HUES48 (cell line): ENCODE data around the gene HOXB5.

Experiments used
- H3K27ac ChIP-seq: one replicate; pipeline ENCODE4 v1.7.0; 2013; ENCODE audit warnings: low read depth, low read length, inconsistent platforms
- H3K27me3 ChIP-seq: 2 replicates; pipeline ENCODE4 v1.6.1; 2013; ENCODE audit warnings: mild to moderate bottlenecking, low read length; ENCODE audit not compliant: control insufficient read depth, insufficient read depth
- H3K36me3 ChIP-seq: 2 replicates; pipeline ENCODE4 v1.6.1; 2013; ENCODE audit warnings: low read length; ENCODE audit not compliant: control insufficient read depth, insufficient read depth
- H3K4me1 ChIP-seq: 2 replicates; pipeline ENCODE4 v1.6.1; 2013; ENCODE audit warnings: mild to moderate bottlenecking, low read length; ENCODE audit not compliant: control insufficient read depth, insufficient read depth
- H3K4me3 ChIP-seq: 2 replicates; pipeline ENCODE4 v1.5.1; 2013; ENCODE audit warnings: mild to moderate bottlenecking, low read depth, low read length
- H3K9ac ChIP-seq: 2 replicates; pipeline ENCODE4 v1.6.1; 2013; ENCODE audit warnings: mild to moderate bottlenecking, low read depth, low read length, moderate library complexity
- H3K9me3 ChIP-seq: 2 replicates; pipeline ENCODE4 v1.6.1; 2013; ENCODE audit warnings: low read length; ENCODE audit not compliant: control insufficient read depth, insufficient read depth

The HOXB5 gene

DNA sequence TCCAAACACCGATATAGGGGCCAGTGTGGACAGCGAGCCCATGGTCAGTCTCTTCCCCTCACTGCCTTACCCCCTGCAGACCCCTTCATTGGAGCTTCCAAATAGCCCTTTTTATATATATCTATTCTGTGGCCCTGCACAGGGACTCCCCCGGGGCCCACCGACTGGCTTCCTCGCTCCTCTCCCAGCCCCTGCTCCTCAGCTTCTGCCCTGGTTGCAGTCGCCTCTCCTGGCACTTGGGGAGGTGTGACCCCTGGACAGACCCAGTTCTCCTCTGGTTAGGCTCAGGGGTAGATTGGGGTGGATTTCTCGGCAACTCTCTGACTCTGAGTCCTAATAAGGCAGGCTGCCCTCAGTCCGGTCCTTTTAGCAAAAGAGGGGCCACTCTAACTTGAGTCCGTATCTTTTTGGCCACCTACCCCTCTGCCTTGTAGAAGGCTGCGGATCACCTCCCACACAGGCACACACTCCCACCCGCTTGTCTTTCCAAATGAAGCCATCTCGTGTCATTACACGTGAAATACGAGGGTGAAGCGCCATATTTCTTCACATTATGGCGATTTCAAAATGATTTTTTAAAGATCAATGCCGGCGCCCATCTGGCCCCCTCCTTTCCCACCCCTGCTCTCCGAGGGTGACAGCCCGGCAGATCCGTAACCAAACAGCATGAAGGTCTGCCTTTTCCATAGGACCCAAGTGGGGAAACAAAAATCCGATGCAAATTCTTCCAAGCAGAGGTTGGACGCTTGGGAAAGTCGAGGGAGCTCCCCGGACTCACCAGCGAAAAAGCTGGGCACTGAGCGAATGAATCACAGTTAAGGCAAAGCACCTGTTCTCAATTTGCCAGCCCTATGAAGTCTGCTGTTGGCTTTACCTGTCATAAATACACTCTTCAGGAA lies 34.3 kb upstream of the HOXB5 start:
- Histone ChIP-seq H3K27me3 (peaks cover 100% of the 10 kb centered on the region), H3K27ac (no peak overlapping the region), H3K9me3 (no peaks in the 10 kb centered on the region), H3K4me1 (peaks cover 3% of the 10 kb centered on the region; the same call in 1 of the 2 replicates), H3K9ac (no peak overlapping the region), H3K4me3 (no peak overlapping the region), H3K36me3 (no peaks in the 10 kb centered on the region)

DNA sequence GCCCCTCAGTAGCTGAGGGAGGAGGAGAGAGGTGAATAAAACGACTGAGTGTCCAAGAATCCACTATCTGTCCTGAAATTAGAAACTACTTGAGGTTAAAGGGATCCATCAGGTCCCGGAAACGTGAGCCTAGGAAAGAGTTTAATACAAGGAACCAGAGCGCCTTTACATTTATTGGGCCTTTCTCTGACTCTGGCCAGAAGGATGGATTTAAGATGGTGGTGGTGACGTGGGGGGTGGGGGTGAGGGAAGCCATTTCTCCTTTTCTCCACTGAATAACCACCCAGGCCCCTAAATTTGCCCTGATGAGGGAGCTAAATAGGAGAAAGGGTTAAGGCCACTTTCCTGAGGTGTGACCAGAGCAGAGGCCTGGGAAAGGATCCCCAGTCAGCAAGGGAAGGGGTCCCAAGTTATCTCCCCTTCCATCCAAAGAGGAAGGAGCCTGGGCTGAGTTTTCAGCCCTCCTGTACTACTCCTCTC lies 33.6 kb upstream of the HOXB5 start:
- Histone ChIP-seq H3K36me3 (no peaks in the 10 kb centered on the region), H3K9me3 (no peaks in the 10 kb centered on the region), H3K9ac (no peak overlapping the region), H3K27me3 (peaks cover 100% of the 10 kb centered on the region), H3K4me1 (peaks cover 3% of the 10 kb centered on the region; the same call in 1 of the 2 replicates), H3K4me3 (no peak overlapping the region), H3K27ac (no peak overlapping the region)

DNA sequence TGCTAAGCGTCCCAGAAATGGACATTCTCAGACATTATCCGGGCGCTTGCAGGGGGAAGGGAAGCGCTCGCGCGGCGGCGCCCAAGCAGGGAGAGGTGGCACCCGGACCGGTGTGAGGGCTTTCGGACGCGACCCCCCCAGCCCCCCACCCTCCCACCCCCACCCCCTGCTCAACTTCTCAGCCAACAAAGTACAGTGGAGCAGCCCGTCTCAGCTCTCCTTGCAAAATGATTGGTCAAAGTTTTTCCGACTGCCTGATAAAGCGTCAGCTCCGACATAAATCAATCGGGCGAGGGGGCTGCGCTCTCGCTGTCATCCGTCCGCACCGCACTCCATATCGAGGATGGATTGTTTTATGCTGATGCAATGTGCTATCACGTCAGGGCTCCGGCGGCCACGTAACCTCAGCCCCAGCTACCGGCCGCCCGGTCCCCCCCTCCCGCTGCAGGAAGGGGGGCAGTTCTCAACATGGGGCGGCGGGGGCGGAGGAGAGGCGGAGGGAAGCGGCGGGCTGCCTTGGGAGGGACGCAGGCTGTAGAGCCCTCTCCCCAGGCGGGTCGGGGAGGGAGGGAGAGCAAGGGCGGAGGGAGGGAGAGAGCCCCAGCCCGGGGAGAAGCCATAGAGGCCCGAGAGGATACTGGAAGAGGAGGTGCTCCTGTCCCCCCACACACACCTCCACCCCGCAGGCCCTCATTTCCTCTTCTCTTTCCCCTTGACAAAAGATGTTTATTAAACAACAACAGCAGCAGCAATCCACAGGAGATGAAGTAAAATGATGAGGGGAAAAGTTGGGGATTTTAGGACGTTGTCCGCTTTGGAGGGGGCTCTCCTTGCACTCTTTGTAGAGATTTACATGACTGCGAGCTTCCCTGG lies 32.9 kb upstream of the HOXB5 start, which contains the start of gene HOXB9:
Gene HOXB9 (minus strand): TSS at position 114 of the 873 bp plus-strand sequence. CDS start 89 bp downstream, at position 25.
- Histone ChIP-seq H3K36me3 (no peaks in the 10 kb centered on the region), H3K27me3 (peaks cover 100% of the 10 kb centered on the region), H3K27ac (no peak within 1 kb of the TSS), H3K9me3 (0 out of 2 replicates have a peak, but pooled peaks cover 3% of the 10 kb centered on the region), H3K9ac (no peak within 1 kb of the TSS), H3K4me1 (peaks cover 3% of the 10 kb centered on the region; the same call in 1 of the 2 replicates), H3K4me3 (peak within 1 kb of the TSS; percentile 8; the same call in 1 of the 2 replicates)

DNA sequence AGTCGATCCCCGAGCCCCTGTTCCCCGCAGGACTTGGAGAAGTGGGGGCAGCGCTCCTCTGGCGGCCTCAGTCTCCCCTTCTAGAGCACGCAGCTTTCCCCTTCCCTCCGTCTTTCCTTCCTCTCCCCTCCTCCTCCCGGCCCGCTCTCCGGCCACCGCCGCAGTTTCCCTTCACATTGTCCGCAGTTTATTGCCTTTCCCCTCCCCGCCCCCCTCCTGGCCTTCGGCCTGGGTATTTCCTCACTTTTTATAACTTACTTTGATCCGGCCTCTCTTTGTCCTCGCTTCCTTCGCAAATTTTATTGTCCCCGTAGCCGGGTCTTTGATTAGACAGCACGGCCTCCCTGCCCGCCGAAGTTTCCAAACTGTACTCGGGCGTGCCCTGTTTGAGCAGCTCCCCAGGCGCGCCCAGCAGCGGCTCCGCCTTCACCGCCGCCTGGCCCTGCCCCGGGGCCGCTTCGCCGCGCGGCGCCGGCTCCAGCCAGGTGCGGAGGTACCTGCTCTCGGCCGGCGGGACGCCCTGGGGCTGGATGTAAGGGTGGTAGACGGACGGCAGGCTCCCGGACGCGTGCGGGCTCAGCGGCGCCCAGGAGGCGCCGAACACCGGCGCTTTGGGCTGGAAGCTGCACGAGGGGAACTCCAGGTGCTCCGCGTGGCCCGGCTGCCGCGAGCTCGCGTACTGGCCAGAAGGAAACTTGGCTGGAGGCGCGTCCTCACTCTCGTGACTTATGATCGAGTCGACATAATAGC lies 32.1 kb upstream of the HOXB5 start:
- no peak overlapping the region for H3K9ac ChIP-seq
- H3K27ac ChIP-seq: no peak overlapping the region
- 0 out of 2 replicates have a peak, but pooled peaks cover 3% of the 10 kb centered on the region for H3K9me3 ChIP-seq
- peak overlapping the region; percentile 8; the same call in 1 of the 2 replicates for H3K4me3 ChIP-seq
- peaks cover 100% of the 10 kb centered on the region for H3K27me3 ChIP-seq
- H3K4me1 ChIP-seq: peaks cover 3% of the 10 kb centered on the region; the same call in 1 of the 2 replicates
- no peaks in the 10 kb centered on the region for H3K36me3 ChIP-seq

DNA sequence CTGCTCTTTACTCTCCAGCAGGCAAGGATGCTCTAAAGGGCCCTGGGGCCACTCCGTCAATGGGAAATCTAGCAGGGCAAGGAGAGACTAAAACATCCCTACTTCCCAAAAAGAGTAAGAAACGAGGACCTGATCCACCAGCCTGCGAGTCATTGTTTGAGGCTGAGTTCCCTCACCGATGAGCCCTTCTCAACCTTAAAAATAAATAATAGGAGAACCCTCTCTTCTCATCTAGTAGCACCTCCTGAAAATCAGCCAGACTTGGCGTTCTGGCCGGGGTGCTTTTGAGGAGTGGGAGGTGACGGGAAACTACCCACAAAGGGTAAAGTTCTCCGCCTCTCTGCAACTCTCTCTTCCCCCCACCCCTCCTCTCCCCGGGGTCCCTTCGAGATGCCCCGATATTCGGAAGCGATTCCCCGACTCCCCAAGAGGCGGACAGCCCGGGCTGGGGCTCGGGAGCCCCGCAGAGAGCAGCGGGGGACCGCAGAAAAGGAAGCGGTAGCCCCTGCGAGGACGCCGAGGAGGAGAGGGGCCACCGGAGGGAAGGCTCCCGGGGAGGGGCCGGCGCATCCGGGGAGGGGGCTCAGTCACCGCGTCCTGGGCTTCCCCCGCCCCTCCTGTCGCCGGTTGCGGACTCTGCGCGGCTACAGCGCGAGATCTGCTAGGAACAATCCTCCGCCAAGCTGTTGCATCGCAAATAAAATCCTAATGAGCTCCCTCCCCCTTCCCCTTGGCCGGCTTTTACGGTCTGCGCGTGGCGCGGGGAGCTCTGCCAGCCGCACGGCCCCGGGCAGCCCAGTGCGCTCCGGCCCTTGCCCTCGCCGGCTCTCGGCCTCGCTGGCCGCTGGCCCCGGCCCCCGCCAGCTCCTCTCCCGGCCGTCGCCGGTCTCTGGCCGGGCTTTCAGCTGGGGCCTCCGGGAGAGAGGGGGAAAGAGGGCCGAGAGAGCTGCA lies 31.2 kb upstream of the HOXB5 start:
- Histone ChIP-seq H3K4me1 (peaks cover 3% of the 10 kb centered on the region; the same call in 1 of the 2 replicates), H3K27me3 (peaks cover 100% of the 10 kb centered on the region), H3K27ac (no peak overlapping the region), H3K9me3 (0 out of 2 replicates have a peak, but pooled peaks cover 3% of the 10 kb centered on the region), H3K36me3 (no peaks in the 10 kb centered on the region), H3K9ac (no peak overlapping the region), H3K4me3 (peak overlapping the region; percentile 8; the same call in 1 of the 2 replicates)

DNA sequence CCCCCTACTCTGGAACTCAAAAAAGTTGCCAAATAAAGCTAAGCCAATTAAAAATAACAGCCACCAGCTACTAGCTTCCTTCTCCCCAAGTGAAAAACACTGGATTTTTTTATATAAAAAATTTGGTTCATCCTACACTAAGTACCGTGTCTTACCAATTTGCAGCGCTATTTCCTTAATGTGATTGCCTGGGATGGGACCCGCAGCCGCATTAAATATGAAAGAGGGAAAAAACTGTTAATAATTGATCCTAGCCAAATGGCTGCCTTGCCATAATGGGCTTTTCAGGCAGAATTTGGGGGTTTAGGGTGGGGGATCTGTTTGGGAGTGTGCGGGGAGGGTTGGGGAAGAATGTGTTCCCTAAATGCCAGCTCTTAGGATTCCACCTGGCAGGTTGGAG lies 30.5 kb upstream of the HOXB5 start:
- Histone ChIP-seq H3K27me3 (peaks cover 100% of the 10 kb centered on the region), H3K36me3 (no peaks in the 10 kb centered on the region), H3K27ac (no peak overlapping the region), H3K4me3 (no peak overlapping the region), H3K9me3 (0 out of 2 replicates have a peak, but pooled peaks cover 3% of the 10 kb centered on the region), H3K9ac (no peak overlapping the region), H3K4me1 (peaks cover 3% of the 10 kb centered on the region; the same call in 1 of the 2 replicates)

DNA sequence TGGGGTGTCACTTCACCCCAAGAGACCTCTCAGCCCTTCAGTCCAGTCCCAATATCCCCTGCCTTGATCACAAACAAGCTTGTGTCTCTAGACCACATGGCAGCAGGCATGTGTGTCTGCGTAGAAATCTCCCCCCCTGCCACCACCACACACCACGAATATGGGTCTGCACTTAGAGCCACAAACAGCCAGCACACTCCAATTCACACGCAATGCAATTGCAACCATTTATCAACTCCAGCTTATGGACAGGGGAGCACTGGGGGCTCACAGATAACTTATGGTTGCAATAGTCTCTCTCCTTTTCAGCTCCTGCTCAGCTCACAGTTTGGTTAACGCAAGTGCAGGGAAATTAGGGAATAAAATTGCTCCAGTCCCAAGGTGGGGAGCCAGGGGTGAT lies 30.0 kb upstream of the HOXB5 start:
- H3K9ac ChIP-seq: no peak overlapping the region
- H3K9me3 ChIP-seq: 0 out of 2 replicates have a peak, but pooled peaks cover 3% of the 10 kb centered on the region
- no peak overlapping the region for H3K27ac ChIP-seq
- peaks cover 100% of the 10 kb centered on the region for H3K27me3 ChIP-seq
- H3K4me1 ChIP-seq: peaks cover 3% of the 10 kb centered on the region; the same call in 1 of the 2 replicates
- no peak overlapping the region for H3K4me3 ChIP-seq
- no peaks in the 10 kb centered on the region for H3K36me3 ChIP-seq

DNA sequence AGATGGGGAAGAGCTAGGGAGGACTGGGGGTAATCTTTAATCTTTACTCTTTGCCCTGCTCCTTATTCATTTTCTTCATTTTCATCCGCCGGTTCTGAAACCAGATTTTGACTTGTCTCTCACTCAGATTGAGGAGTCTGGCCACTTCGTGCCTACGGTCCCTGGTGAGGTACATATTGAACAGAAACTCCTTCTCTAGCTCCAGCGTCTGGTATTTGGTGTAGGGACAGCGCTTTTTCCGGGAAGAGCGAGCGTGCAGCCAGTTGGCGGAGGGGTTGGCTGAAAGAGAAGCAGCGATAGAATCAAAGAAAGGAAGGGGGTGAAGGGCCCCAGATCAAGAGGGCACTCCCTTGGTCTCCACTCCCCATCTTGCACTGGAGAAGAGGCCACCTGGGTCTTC lies 29.3 kb upstream of the HOXB5 start:
- Histone ChIP-seq H3K27me3 (peaks cover 100% of the 10 kb centered on the region), H3K4me3 (no peak overlapping the region), H3K4me1 (peaks cover 3% of the 10 kb centered on the region; the same call in 1 of the 2 replicates), H3K9ac (no peak overlapping the region), H3K9me3 (0 out of 2 replicates have a peak, but pooled peaks cover 3% of the 10 kb centered on the region), H3K36me3 (no peaks in the 10 kb centered on the region), H3K27ac (no peak overlapping the region)
